Heart right ventricle (tissue), 16 donors: ENCODE data around the gene SH3BP4. TPM values are rescaled to one million over a fixed set of nuclear protein-coding genes. Genes with fewer than 3 reads are reported as not detected.

Experiments
- ATAC-seq, 8 donors: fragments of 200-7000 bp; cut with Tn5 transposase; one replicate each; pipeline ENCODE4 v1.9.1; 2020; ENCODE audit warnings: mild to moderate bottlenecking in 8 of 8, moderate library complexity in 8 of 8, moderate number of reproducible peaks in 1 of 8
- DNase-seq, 2 donors: peaks; one replicate each; pipeline ENCODE4 v3.0.0-alpha.2; 2020
- H3K27ac ChIP-seq, 10 donors: fragments of 200-600 bp; sonication (generic) in 2 of 10; one replicate each; pipeline versions ENCODE4 v1.5.0 to v1.8.0; 2020 to 2022; ENCODE audit warnings: mild to moderate bottlenecking in 3 of 10
- H3K27me3 ChIP-seq, 7 donors: fragments of 200-600 bp; one replicate each; pipeline ENCODE4 v1.8.0; 2021 to 2022; ENCODE audit warnings: mild to moderate bottlenecking in 2 of 7
- H3K36me3 ChIP-seq, 9 donors: fragments of 200-600 bp; sonication (generic) in 1 of 9; one replicate each; pipeline versions ENCODE4 v1.5.0 to v1.8.0; 2020 to 2022; ENCODE audit warnings: mild to moderate bottlenecking in 2 of 9
- H3K4me1 ChIP-seq, 9 donors: fragments of 200-600 bp; sonication (generic) in 1 of 9; one replicate each; pipeline versions ENCODE4 v1.5.0 to v1.8.0; 2020 to 2022; ENCODE audit warnings: mild to moderate bottlenecking in 4 of 9
- H3K4me3 ChIP-seq, 10 donors: fragments of 200-600 bp; sonication (generic) in 2 of 10; one replicate each; pipeline versions ENCODE4 v1.5.0 to v1.8.0; 2020 to 2022; ENCODE audit warnings: mild to moderate bottlenecking in 7 of 10, moderate library complexity in 2 of 10
- H3K9me3 ChIP-seq, 11 donors: fragments of 200-600 bp in 10 of 11; sonication (generic) in 2 of 11; one replicate each; pipeline versions ENCODE4 v1.5.0 to v1.8.0; 2013 to 2022; ENCODE audit warnings: mild to moderate bottlenecking in 2 of 11, control low read depth in 1 of 11, moderate library complexity in 1 of 11
- CTCF ChIP-seq, 9 donors: fragments of 200-600 bp; sonication (generic) in 2 of 9; IDR thresholded peaks; one replicate each; pipeline versions ENCODE4 v1.5.0 to v1.8.0; 2021 to 2022; ENCODE audit warnings: antibody characterized with exemption in 9 of 9, mild to moderate bottlenecking in 5 of 9, moderate library complexity in 1 of 9
- WGBS, 2 donors: extraction: QIAGEN DNeasy Blood & Tissue Kit; methylation state at CpG; one replicate each; pipeline ENCODE4 v1.1.7; 2013; ENCODE audit warnings: inconsistent platforms in 1 of 2; 5-methylcytosine and 5-hydroxymethylcytosine counted together
- intact Hi-C, 10 donors: fragments of 100-400 bp; cut with DNase I; formaldehyde crosslinking; loops; one replicate each; pipeline versions ENCODE4 v1.11.1 to v1.14.2; 2022
- polyA plus RNA-seq, 2 donors: library from polyadenylated mRNA; stranded (reverse); fragments of 200-250 nt; gene quantifications; one replicate each; pipeline ENCODE4 v1.2.3, GENCODE V29; 2013
- total RNA-seq, 10 donors: library from RNA; stranded (reverse); fragmentation: NEBNext Ultra II Directional in 3 of 10; extraction: Animal tissue kit (Norgen Biotek cat#: 25700) in 3 of 10; gene quantifications; one replicate each; pipeline versions ENCODE4 v1.2.1 to v1.2.4, GENCODE V29; 2021 to 2023
- donor health status: Arrhythmogenic right ventricular cardiomyopathy.
- donor health status: ischemic (EF 13 %, LVEDD 7.1; RV severe dilation, severe dysfunction).
- donor health status: healthy with polysubstance abuse.
- donor health status: DM: no; HTN: yes; CAD: no.
- donor health status: DM: no; HTN: no; CAD: no.
- donor health status: ischemic (EF 25% LVEDD 6.9; RV normal size, moderate dysfunction).
- donor health status: ischemic (EF 25% LVEDD 5.7; RV mildly dilated, moderate dysfunction).
- donor health status: healthy.
- donor health status: DM: yes; HTN: yes; CAD: no.
- donor health status: Ischemic cardiomyopathy.
- donor health status: ischemic (EF 35%, LVEDD 5.7; RV mildly dilated, moderate dysfunction).
- donor health status: nonischemic (EF 11% LVEDD 7.7; RV severe dilation, severe dysfunction).
- donor health status: DM: yes; HTN: yes; CAD: no.
- donor health status: PGD.
- donor health status: ischemic (EF 29% LVEDD 5.4; RV normal size, mild dysfunction).
- donor health status: nonischemic (EF 23%, LVEDD 6.1; RV moderate dilation, normal function).

SH3BP4 gene
- total and polyA plus RNA-seq, 12 donors: 6.3 to 15.3 (median 10.8) TPM

GRCh38 chr2:235098736-235099494 is 147.1 kb downstream of the SH3BP4 start:
- no peak for TF ChIP-seq CTCF (IDR thresholded peaks at IDR 0.05)
- no peak overlapping the region for H3K27ac ChIP-seq
- DNase-seq: no peak
- H3K36me3 ChIP-seq: no peaks in the 10 kb centered on the region
- intact Hi-C loops: no loop called here
- ATAC-seq: no peak
- no peaks in the 10 kb centered on the region for H3K9me3 ChIP-seq
- peaks cover 0 to 11% (median 3%) of the 10 kb centered on the region in 9 donors for H3K4me1 ChIP-seq
- H3K27me3 ChIP-seq: peaks cover 0 to 12% (median 0%) of the 10 kb centered on the region in 7 donors
- H3K4me3 ChIP-seq: no peak overlapping the region
- 79 to 81% methylated on average over 9 of the region's 9 CpGs for WGBS, 2 donors

- ATAC-seq: peak in 5 of 8 donors; percentile 23 to 51 (median 43)
- Histone ChIP-seq H3K27me3 (no peaks in the 10 kb centered on the region), H3K27ac (no peak overlapping the region), H3K36me3 (no peaks in the 10 kb centered on the region), H3K9me3 (no peaks in the 10 kb centered on the region), H3K4me1 (peaks cover 0 to 11% (median 3%) of the 10 kb centered on the region in 9 donors), H3K4me3 (no peak overlapping the region)
- 34 to 39% methylated on average over 9 of the region's 9 CpGs for WGBS, 2 donors
- DNase-seq: no peak
- no peak for TF ChIP-seq CTCF (IDR thresholded peaks at IDR 0.05)
- intact Hi-C loops: loop anchor here in 5 of 10 donors (5.0 to 10.0 kb wide), 3 partner anchors 98 to 221 kb away; no protein-coding TSS in a partner anchor
Measured at GRCh38 chr2:235102896-235103295, 151.1 kb downstream of the SH3BP4 start.
